H7 (cell line): ENCODE data around the gene A2M. TPM values are rescaled to one million over a fixed set of nuclear protein-coding genes. Genes with fewer than 3 reads are reported as not detected.
"Not testable (repeated sequence)": the region's sequence is repeated elsewhere in the genome, so short reads cannot be mapped to it uniquely, and the experiment has no call there.

ENCODE experiments used
- DNase-seq: peaks from one replicate; pipeline ENCODE4 v3.0.0; 2012
- H3K27me3 ChIP-seq: 2 replicates; pipeline ENCODE4 v1.6.0; 2011; ENCODE audit warnings: mild to moderate bottlenecking, low read length; ENCODE audit not compliant: control insufficient read depth, insufficient read depth
- H3K36me3 ChIP-seq: replicated peaks from 2 replicates; pipeline ENCODE4 v1.5.1; 2011; ENCODE audit warnings: low read length; ENCODE audit not compliant: control insufficient read depth, insufficient read depth
- H3K4me3 ChIP-seq: 2 replicates; pipeline ENCODE4 v1.5.1; 2011; ENCODE audit warnings: low read depth, mild to moderate bottlenecking, control low read depth, low read length, moderate library complexity; ENCODE audit not compliant: insufficient read depth
- total RNA-seq: library from RNA; depleted of rRNA; stranded (reverse); fragments of >200 nt; shearing (Covaris generic); gene quantifications from 2 replicates; pipeline ENCODE4 v1.2.3, GENCODE V29; 2014; rRNA removed

Gene A2M
- total RNA-seq = 0.37 TPM in 1 of 2 replicates, not detected in the other

GRCh38 chr12:9115731-9116559 lies at the start of gene A2M:
TSS of gene A2M (minus strand) at chr12:9115919. CDS start at chr12:9115849, 70 bp downstream.
- DNase-seq = no peak
- Histone ChIP-seq H3K27me3 (no peaks in the 10 kb centered on the region), H3K4me3 (no peak within 1 kb of the TSS), H3K36me3 (no peaks in the 10 kb centered on the region)

DNA sequence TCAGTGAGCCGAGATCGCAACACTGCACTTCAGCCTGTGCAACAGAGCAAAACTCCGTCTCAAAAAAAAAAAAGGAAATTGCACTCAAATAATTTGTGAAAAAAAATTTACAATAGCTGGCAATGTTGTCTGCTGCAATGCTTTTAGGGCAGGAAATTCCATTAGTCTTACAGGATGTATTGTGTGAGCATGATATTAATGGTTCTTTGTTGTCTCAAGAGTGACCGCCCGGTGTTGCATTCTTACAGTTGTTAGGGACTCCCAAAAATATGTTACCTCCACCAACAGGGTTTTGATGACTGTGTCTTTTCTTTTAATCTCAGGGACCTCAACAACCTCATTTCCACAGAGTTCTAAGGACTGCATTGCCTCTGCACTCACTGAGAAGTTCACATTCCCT lies 47.7 kb upstream of the A2M start:
- Histone ChIP-seq H3K36me3 (no peaks in the 10 kb centered on the region), H3K4me3 (no peak overlapping the region), H3K27me3 (no peaks in the 10 kb centered on the region)
- no peak for DNase-seq

- Histone ChIP-seq H3K27me3 (no peaks in the 10 kb centered on the region), H3K36me3 (no peaks in the 10 kb centered on the region), H3K4me3 (no peak overlapping the region)
- no peak for DNase-seq
Observed at GRCh38 chr12:9156119-9156518, 40.4 kb upstream of the A2M start.

DNA sequence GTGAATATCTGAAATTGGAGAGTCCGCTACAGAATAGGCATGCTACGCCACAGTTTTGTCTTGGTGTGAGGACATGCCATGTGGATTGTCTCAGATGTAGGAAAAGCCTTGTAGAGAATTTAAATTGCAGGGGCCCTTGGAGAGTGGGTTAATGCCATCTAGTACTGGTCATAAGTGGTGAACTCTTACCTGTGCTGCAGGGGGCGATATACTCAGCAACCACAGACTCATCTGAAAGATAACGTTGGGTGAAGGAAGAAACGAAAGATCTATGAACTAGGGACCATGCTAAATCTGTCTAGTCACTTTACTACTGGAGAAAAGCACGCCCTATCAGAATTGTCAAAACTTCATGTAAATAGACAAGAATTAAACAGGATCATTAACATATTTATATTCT lies 33.7 kb upstream of the A2M start:
- Histone ChIP-seq H3K4me3 (no peak overlapping the region), H3K36me3 (no peaks in the 10 kb centered on the region), H3K27me3 (no peaks in the 10 kb centered on the region)
- peak; percentile 42 for DNase-seq

GRCh38 chr12:9148926-9149325 lies 33.2 kb upstream of the A2M start:
- H3K36me3 ChIP-seq = no peaks in the 10 kb centered on the region
- no peak for DNase-seq
- no peak overlapping the region for H3K4me3 ChIP-seq
- no peaks in the 10 kb centered on the region for H3K27me3 ChIP-seq

GRCh38 chr12:9147461-9147860 lies 31.7 kb upstream of the A2M start:
- H3K36me3 ChIP-seq = no peaks in the 10 kb centered on the region
- no peak overlapping the region for H3K4me3 ChIP-seq
- no peak for DNase-seq
- no peaks in the 10 kb centered on the region for H3K27me3 ChIP-seq

DNA sequence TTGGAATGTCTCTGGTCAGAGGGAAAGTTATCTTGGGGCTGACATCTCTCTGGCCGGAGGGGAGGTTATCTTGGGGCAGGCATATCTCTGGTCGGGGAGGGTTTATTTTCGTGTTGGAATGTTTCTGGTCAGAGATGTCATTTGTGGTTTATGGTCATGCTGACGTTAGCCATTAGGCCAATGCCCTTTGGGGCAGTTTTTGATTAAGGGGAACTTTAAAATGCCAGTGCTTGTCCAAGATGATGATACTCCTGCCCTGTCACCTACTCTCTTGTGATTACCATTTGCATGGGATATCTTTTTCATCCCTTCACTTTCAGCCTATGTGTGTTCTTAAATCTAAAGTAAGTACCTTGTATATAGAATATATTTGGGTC lies 29.0 kb upstream of the A2M start:
- DNase-seq = no peak
- H3K36me3 ChIP-seq = no peaks in the 10 kb centered on the region
- H3K4me3 ChIP-seq = no peak overlapping the region
- no peaks in the 10 kb centered on the region for H3K27me3 ChIP-seq

DNA sequence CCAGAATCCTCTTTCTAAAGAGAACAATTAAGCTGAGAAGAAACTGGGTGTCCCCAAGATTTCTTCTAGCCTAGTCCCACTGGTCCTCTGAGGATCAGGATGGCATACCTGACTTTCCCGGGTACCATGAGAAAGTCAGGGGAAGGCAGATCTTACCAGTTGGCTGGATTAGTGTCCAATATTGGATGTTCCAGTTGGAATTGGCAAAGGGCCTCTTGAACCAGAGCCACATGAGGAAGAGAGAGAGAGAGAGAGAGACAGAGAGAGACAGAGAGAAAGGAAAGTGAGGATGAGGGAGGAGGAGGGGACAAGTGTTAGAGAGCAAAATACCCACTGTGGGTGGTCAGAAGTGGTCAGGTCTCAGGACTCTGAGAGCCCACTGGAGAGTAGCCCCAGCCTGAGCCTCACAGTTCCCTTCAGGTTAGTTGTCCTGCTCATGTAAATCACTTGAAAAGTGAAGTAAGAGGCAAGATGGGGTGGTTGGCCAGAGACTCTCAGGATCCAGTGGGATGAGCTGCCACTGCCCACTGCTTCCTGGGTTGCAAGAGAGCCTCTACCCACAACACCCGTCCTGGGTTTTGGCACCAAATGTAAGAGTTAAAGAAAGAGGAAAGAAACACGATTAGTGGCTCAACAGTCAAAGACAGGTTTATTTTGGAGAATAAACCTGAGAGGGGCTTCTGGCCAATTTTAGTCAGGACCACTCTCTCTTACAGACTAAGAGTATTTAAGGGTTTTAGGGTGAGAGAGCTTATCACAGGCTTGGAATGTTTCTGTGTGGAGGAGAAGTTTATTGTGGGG lies 28.4 kb upstream of the A2M start:
- H3K36me3 ChIP-seq = no peaks in the 10 kb centered on the region
- no peak for DNase-seq
- H3K27me3 ChIP-seq = no peaks in the 10 kb centered on the region
- no peak overlapping the region for H3K4me3 ChIP-seq

- H3K27me3 ChIP-seq = no peaks in the 10 kb centered on the region
Observed at GRCh38 chr12:9143137-9143536, 27.4 kb upstream of the A2M start.

DNA sequence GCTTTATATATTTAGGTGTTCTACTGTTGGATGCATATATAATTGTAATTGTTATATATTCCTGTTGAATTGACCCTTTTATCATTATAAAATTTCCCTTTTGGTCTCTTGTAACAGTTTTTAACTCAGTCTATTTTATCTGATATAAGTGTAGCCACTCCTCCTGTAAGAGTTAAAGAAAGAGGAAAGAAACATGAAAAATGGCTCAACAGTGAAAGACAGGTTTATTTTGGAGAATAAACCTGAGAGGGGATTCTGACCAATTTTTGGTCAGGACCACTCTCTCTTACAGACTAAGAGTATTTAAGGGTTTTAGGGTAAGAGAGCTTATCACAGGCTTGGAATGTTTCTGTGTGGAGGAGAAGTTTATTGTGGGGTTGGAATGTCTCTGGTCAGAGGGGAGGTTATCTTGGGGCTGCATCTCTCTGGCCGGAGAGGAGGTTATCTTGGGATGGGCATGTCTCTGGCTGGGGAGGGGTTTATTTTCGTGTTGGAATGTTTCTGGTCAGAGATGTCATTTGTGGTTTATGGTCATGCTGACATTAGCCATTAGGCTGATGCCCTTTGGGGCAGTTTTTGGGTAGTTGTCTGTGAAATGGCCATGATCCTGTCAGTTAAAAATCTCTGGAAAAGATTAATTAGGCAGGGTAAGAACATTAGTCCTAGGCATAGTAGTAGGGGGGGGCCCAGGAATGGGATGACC lies 24.0 kb upstream of the A2M start:
- not testable (repeated sequence) for H3K4me3 ChIP-seq, H3K36me3 ChIP-seq, DNase-seq, H3K27me3 ChIP-seq

More at GRCh38 chr12:9143137-9143536, 27.4 kb upstream of the A2M start:
- Histone ChIP-seq H3K36me3 (no peaks in the 10 kb centered on the region), H3K4me3 (no peak overlapping the region)
- DNase-seq = no peak

GRCh38 chr12:9135903-9136310 lies 20.2 kb upstream of the A2M start:
- no peak overlapping the region for H3K4me3 ChIP-seq
- no peaks in the 10 kb centered on the region for H3K36me3 ChIP-seq
- no peak for DNase-seq
- no peaks in the 10 kb centered on the region for H3K27me3 ChIP-seq

- H3K4me3 ChIP-seq = no peak overlapping the region
- no peaks in the 10 kb centered on the region for H3K36me3 ChIP-seq
- DNase-seq = peak; percentile 32
- H3K27me3 ChIP-seq = no peaks in the 10 kb centered on the region
Observed at GRCh38 chr12:9134981-9135628, 19.4 kb upstream of the A2M start.

DNA sequence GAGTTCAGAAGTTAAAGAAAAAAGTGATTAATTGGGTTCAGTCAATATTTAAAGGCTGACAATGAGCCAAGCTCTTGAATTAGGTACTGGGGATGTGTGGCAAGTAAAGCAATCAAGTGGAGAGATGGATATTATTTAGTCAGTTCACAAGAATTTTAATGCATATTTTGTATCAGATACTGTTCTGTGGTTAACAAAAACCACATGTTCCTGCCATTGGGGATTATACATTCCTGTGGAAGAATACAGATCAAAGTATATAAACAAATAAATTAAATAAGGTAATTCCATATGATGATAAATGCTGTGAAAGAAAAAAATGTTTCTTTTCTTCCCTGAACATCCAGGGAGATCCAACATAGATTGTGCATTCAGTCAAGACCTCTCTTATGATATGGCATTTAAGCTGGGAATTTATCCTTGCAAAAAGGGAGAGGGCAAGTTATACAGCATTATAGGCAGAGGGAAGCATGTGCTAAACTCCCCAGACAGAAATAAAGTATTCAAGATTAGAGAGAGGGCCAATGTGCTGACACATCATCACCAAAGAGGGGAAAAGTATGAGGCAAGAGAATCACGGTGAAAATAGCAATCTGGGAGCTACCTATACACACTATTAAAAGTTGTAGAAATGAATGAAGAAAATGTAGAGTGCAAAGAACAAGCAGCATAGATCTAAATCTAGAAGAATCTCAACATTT lies 17.6 kb upstream of the A2M start:
- Histone ChIP-seq H3K27me3 (no peaks in the 10 kb centered on the region), H3K4me3 (no peak overlapping the region), H3K36me3 (no peaks in the 10 kb centered on the region)
- DNase-seq = no peak
